NT2/D1 (cell line): ENCODE results near the gene NISCH.

Experiments used
- DNase-seq: peaks from one replicate; pipeline ENCODE4 v3.0.0-alpha.2; 2011; ENCODE audit warnings: low read depth, low spot score
- H3K27me3 ChIP-seq: 2 replicates; pipeline ENCODE4 v1.6.0; 2011; ENCODE audit warnings: mild to moderate bottlenecking; ENCODE audit not compliant: insufficient read length, insufficient read depth
- H3K36me3 ChIP-seq: 2 replicates; pipeline ENCODE4 v1.6.1; 2011; ENCODE audit warnings: mild to moderate bottlenecking, low read length, mixed read lengths; ENCODE audit not compliant: insufficient read depth, insufficient read length
- H3K4me1 ChIP-seq: 2 replicates; pipeline ENCODE4 v1.5.1; 2011; ENCODE audit not compliant: insufficient read depth, insufficient read length
- H3K4me3 ChIP-seq: 2 replicates; pipeline ENCODE4 v1.5.1; 2011; ENCODE audit warnings: low read depth; ENCODE audit not compliant: insufficient read length
- H3K9ac ChIP-seq: 2 replicates; pipeline ENCODE4 v1.6.0; 2011; ENCODE audit warnings: low read depth; ENCODE audit not compliant: insufficient read length
- H3K9me3 ChIP-seq: 2 replicates; pipeline ENCODE4 v1.5.1; 2011; ENCODE audit warnings: mild to moderate bottlenecking, low read length; ENCODE audit not compliant: insufficient read depth
- SUZ12 ChIP-seq: IDR thresholded peaks from 2 replicates; pipeline ENCODE4 v1.6.1; 2011; ENCODE audit not compliant: insufficient read length, insufficient read depth; ENCODE audit errors: extremely low read depth
- YY1 ChIP-seq: IDR thresholded peaks from 2 replicates; pipeline ENCODE4 v1.6.1; 2011; ENCODE audit not compliant: insufficient read length, insufficient read depth
- ZNF274 ChIP-seq: IDR thresholded peaks from 2 replicates; pipeline ENCODE4 v1.6.1; 2011; ENCODE audit warnings: mild to moderate bottlenecking, low read depth, low read length

NISCH gene

GRCh38 chr3:52437326-52438103 is 17.9 kb upstream of the NISCH start:
- H3K36me3 ChIP-seq: peaks cover 5% of the 10 kb centered on the region
- no peaks in the 10 kb centered on the region for H3K9me3 ChIP-seq
- DNase-seq: no peak
- H3K27me3 ChIP-seq: no peaks in the 10 kb centered on the region
- H3K4me3 ChIP-seq: no peak overlapping the region
- TF ChIP-seq ZNF274 (no peak), YY1 (no peak), SUZ12 (no peak)
- no peak overlapping the region for H3K9ac ChIP-seq
- H3K4me1 ChIP-seq: peaks cover 2% of the 10 kb centered on the region

GRCh38 chr3:52438104-52438376 is 17.4 kb upstream of the NISCH start:
- Histone ChIP-seq H3K9ac (no peak overlapping the region), H3K4me1 (peaks cover 2% of the 10 kb centered on the region), H3K9me3 (no peaks in the 10 kb centered on the region), H3K36me3 (peaks cover 5% of the 10 kb centered on the region), H3K27me3 (no peaks in the 10 kb centered on the region), H3K4me3 (no peak overlapping the region)
- TF ChIP-seq SUZ12 (no peak), ZNF274 (no peak), YY1 (no peak)
- DNase-seq: no peak

- TF ChIP-seq ZNF274 (no peak), YY1 (no peak), SUZ12 (no peak)
- H3K9ac ChIP-seq: no peak overlapping the region
These were observed 16.6 kb upstream of the NISCH start for GRCh38 chr3:52438579-52439425.

GRCh38 chr3:52439426-52440248 is 15.8 kb upstream of the NISCH start:
- H3K36me3 ChIP-seq: peaks cover 5% of the 10 kb centered on the region
- H3K4me3 ChIP-seq: no peak overlapping the region
- no peak for DNase-seq
- TF ChIP-seq ZNF274: no peak
- H3K9me3 ChIP-seq: no peaks in the 10 kb centered on the region
- H3K27me3 ChIP-seq: no peaks in the 10 kb centered on the region
- H3K9ac ChIP-seq: no peak overlapping the region
- peaks cover 5% of the 10 kb centered on the region for H3K4me1 ChIP-seq

More at GRCh38 chr3:52438579-52439425, 16.6 kb upstream of the NISCH start:
- Histone ChIP-seq H3K27me3 (no peaks in the 10 kb centered on the region), H3K4me3 (no peak overlapping the region), H3K9me3 (no peaks in the 10 kb centered on the region), H3K4me1 (no peaks in the 10 kb centered on the region), H3K36me3 (peaks cover 5% of the 10 kb centered on the region)
- no peak for DNase-seq

GRCh38 chr3:52440249-52440551 is 15.2 kb upstream of the NISCH start:
- Histone ChIP-seq H3K4me1 (peaks cover 9% of the 10 kb centered on the region), H3K27me3 (no peaks in the 10 kb centered on the region), H3K4me3 (no peak overlapping the region), H3K9me3 (no peaks in the 10 kb centered on the region), H3K9ac (no peak overlapping the region), H3K36me3 (peaks cover 5% of the 10 kb centered on the region)
- no peak for TF ChIP-seq YY1
- no peak for TF ChIP-seq SUZ12
- no peak for TF ChIP-seq ZNF274
- DNase-seq: no peak

GRCh38 chr3:52440671-52441070 is 14.7 kb upstream of the NISCH start:
- H3K4me1 ChIP-seq: peaks cover 12% of the 10 kb centered on the region
- H3K36me3 ChIP-seq: peaks cover 5% of the 10 kb centered on the region
- H3K9ac ChIP-seq: no peak overlapping the region
- TF ChIP-seq ZNF274 (no peak), YY1 (no peak), SUZ12 (no peak)
- DNase-seq: no peak
- no peak overlapping the region for H3K4me3 ChIP-seq
- H3K27me3 ChIP-seq: peaks cover 3% of the 10 kb centered on the region
- no peaks in the 10 kb centered on the region for H3K9me3 ChIP-seq
